HG02571 (cell line): Measurements from ENCODE around the gene RUFY2.
"Not testable (repeated sequence)": the region's sequence is repeated elsewhere in the genome, so short reads cannot be mapped to it uniquely, and the experiment has no call there.

Source experiments
- ATAC-seq: cut with Tn5 transposase; IDR thresholded peaks from one replicate; pipeline ENCODE4 v1.9.1; 2021; ENCODE audit warnings: mild to moderate bottlenecking, moderate library complexity; ENCODE audit not compliant: unreplicated experiment

The RUFY2 gene

GRCh38 chr10:68329506-68329861, 77.6 kb downstream of the RUFY2 start:
- no peak for ATAC-seq

GRCh38 chr10:68327889-68328786, 78.9 kb downstream of the RUFY2 start:
- ATAC-seq = no peak

- ATAC-seq = not testable (repeated sequence)
Measured at GRCh38 chr10:68324396-68324795, 82.7 kb downstream of the RUFY2 start.

- no peak for ATAC-seq
Measured at GRCh38 chr10:68318331-68319059, 88.6 kb downstream of the RUFY2 start.

- no peak for ATAC-seq
Measured at GRCh38 chr10:68315582-68315981, 91.5 kb downstream of the RUFY2 start.

- ATAC-seq = not testable (repeated sequence)
Measured at GRCh38 chr10:68314930-68315329, 92.1 kb downstream of the RUFY2 start.

- no peak for ATAC-seq
Measured at GRCh38 chr10:68310531-68310930, 96.5 kb downstream of the RUFY2 start.

GRCh38 chr10:68305854-68306253, 101.2 kb downstream of the RUFY2 start:
- no peak for ATAC-seq

- ATAC-seq = no peak
Measured at GRCh38 chr10:68303849-68304412, 103.1 kb downstream of the RUFY2 start.

- no peak for ATAC-seq
Measured at GRCh38 chr10:68302871-68303270, 104.2 kb downstream of the RUFY2 start.

GRCh38 chr10:68302503-68302823, 104.6 kb downstream of the RUFY2 start:
- no peak for ATAC-seq

GRCh38 chr10:68301790-68302502, 105.1 kb downstream of the RUFY2 start:
- no peak for ATAC-seq

- ATAC-seq = no peak
Measured at GRCh38 chr10:68301301-68301700, 105.8 kb downstream of the RUFY2 start.

GRCh38 chr10:68296843-68297663, 110.0 kb downstream of the RUFY2 start:
- ATAC-seq = no peak
